ENCODE data around the gene ALPL.

GRCh38 chr1:21517161-21517589, 8.0 kb downstream of the ALPL start:
- no peak for TF ChIP-seq CTCF (conservative IDR thresholded peaks at IDR 0.05; ENCODE audit: low read depth, low read length)
- TF ChIP-seq CEBPB (IDR thresholded peaks at IDR 0.05; ENCODE audit: low read depth, low read length), result no peak
- no peak for TF ChIP-seq SMC3 (IDR thresholded peaks at IDR 0.05; ENCODE audit: low read depth, low read length)

All from IMR-90 (cell line).